ENCODE measurements around the gene FHIT.

GRCh38 chr3:60216462-60217075, 1034.7 kb downstream of the FHIT start:
- TF ChIP-seq HNF4A (conservative IDR thresholded peaks at IDR 0.05) (no peak), YY1 (IDR thresholded peaks at IDR 0.05) (no peak), MAX (IDR thresholded peaks at IDR 0.05) (no peak), SP1 (IDR thresholded peaks at IDR 0.05) (no peak), FOXA1 (IDR thresholded peaks at IDR 0.05) (no peak), RAD21 (IDR thresholded peaks at IDR 0.05) (no peak), EGR1 (IDR thresholded peaks at IDR 0.05; ENCODE audit: low read depth in 2 of 2) (no peak), JUND (IDR thresholded peaks at IDR 0.05) (no peak)
- TF ChIP-seq, protein P1, sequence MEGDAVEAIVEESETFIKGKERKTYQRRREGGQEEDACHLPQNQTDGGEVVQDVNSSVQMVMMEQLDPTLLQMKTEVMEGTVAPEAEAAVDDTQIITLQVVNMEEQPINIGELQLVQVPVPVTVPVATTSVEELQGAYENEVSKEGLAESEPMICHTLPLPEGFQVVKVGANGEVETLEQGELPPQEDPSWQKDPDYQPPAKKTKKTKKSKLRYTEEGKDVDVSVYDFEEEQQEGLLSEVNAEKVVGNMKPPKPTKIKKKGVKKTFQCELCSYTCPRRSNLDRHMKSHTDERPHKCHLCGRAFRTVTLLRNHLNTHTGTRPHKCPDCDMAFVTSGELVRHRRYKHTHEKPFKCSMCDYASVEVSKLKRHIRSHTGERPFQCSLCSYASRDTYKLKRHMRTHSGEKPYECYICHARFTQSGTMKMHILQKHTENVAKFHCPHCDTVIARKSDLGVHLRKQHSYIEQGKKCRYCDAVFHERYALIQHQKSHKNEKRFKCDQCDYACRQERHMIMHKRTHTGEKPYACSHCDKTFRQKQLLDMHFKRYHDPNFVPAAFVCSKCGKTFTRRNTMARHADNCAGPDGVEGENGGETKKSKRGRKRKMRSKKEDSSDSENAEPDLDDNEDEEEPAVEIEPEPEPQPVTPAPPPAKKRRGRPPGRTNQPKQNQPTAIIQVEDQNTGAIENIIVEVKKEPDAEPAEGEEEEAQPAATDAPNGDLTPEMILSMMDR (IDR thresholded peaks at IDR 0.05; ENCODE audit: low read depth, low read length, missing input control) = no peak
- TF ChIP-seq, protein P2, sequence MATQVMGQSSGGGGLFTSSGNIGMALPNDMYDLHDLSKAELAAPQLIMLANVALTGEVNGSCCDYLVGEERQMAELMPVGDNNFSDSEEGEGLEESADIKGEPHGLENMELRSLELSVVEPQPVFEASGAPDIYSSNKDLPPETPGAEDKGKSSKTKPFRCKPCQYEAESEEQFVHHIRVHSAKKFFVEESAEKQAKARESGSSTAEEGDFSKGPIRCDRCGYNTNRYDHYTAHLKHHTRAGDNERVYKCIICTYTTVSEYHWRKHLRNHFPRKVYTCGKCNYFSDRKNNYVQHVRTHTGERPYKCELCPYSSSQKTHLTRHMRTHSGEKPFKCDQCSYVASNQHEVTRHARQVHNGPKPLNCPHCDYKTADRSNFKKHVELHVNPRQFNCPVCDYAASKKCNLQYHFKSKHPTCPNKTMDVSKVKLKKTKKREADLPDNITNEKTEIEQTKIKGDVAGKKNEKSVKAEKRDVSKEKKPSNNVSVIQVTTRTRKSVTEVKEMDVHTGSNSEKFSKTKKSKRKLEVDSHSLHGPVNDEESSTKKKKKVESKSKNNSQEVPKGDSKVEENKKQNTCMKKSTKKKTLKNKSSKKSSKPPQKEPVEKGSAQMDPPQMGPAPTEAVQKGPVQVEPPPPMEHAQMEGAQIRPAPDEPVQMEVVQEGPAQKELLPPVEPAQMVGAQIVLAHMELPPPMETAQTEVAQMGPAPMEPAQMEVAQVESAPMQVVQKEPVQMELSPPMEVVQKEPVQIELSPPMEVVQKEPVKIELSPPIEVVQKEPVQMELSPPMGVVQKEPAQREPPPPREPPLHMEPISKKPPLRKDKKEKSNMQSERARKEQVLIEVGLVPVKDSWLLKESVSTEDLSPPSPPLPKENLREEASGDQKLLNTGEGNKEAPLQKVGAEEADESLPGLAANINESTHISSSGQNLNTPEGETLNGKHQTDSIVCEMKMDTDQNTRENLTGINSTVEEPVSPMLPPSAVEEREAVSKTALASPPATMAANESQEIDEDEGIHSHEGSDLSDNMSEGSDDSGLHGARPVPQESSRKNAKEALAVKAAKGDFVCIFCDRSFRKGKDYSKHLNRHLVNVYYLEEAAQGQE (IDR thresholded peaks at IDR 0.05) = no peak
- TF ChIP-seq, protein P3, sequence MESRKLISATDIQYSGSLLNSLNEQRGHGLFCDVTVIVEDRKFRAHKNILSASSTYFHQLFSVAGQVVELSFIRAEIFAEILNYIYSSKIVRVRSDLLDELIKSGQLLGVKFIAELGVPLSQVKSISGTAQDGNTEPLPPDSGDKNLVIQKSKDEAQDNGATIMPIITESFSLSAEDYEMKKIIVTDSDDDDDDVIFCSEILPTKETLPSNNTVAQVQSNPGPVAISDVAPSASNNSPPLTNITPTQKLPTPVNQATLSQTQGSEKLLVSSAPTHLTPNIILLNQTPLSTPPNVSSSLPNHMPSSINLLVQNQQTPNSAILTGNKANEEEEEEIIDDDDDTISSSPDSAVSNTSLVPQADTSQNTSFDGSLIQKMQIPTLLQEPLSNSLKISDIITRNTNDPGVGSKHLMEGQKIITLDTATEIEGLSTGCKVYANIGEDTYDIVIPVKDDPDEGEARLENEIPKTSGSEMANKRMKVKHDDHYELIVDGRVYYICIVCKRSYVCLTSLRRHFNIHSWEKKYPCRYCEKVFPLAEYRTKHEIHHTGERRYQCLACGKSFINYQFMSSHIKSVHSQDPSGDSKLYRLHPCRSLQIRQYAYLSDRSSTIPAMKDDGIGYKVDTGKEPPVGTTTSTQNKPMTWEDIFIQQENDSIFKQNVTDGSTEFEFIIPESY (IDR thresholded peaks at IDR 0.05) = no peak
- TF ChIP-seq, protein P4, sequence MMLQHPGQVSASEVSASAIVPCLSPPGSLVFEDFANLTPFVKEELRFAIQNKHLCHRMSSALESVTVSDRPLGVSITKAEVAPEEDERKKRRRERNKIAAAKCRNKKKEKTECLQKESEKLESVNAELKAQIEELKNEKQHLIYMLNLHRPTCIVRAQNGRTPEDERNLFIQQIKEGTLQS (IDR thresholded peaks at IDR 0.05) = no peak

All from liver (tissue), 3 donors.